ENCODE results near the gene CGN. TPM values are rescaled to one million over a fixed set of nuclear protein-coding genes. Genes with fewer than 3 reads are reported as not detected.

The CGN gene
- total and polyA plus RNA-seq, 2 donors (not counting 1 experiment from before 2014, with no cell fraction given), result 0.17 TPM

- no peak overlapping the region for H3K4me2 ChIP-seq (ENCODE audit: extremely low read depth, insufficient read depth, low read length)
- DNase-seq (ENCODE audit: low read depth in 2 of 2), result no peak
- H4K20me1 ChIP-seq (ENCODE audit: control insufficient read depth, extremely low read depth, insufficient read depth, low read length), result no peaks in the 10 kb centered on the region
- H3K36me3 ChIP-seq (ENCODE audit: control insufficient read depth, insufficient read depth, low read length), result peaks cover 4% of the 10 kb centered on the region
- H3K9ac ChIP-seq (ENCODE audit: insufficient read depth, low read length), result no peak overlapping the region
- no peaks in the 10 kb centered on the region for H3K79me2 ChIP-seq (ENCODE audit: control insufficient read depth, insufficient read depth, low read length)
- H3K4me1 ChIP-seq (ENCODE audit: control insufficient read depth, extremely low read depth, insufficient read depth, low read length), result peaks cover 15% of the 10 kb centered on the region
- no peak overlapping the region for H2AFZ ChIP-seq (ENCODE audit: low read length)
- TF ChIP-seq EZH2 (IDR thresholded peaks at IDR 0.05; ENCODE audit: low read length, missing control alignments) (no peak), CTCF (conservative IDR thresholded peaks at IDR 0.05 in 1 of 2, IDR thresholded peaks at IDR 0.05 in 1 of 2; ENCODE audit: low read depth in 1 of 2, low read length in 2 of 2) (no peak)
- no peak overlapping the region for H3K4me3 ChIP-seq (replicated peaks in 1 of 4; ENCODE audit: control extremely low read depth in 1 of 4, insufficient read depth in 1 of 4, low read depth in 3 of 4, low read length in 4 of 4)
- H3K27ac ChIP-seq (ENCODE audit: insufficient read depth, low read length), result no peak overlapping the region
- no peaks in the 10 kb centered on the region for H3K9me3 ChIP-seq (ENCODE audit: control insufficient read depth, insufficient read depth, low read depth, low read length)
- no peaks in the 10 kb centered on the region for H3K27me3 ChIP-seq (ENCODE audit: control insufficient read depth, insufficient read depth, low read length)
Observed at GRCh38 chr1:151570819-151571218, 59.6 kb downstream of the CGN start.

- Histone ChIP-seq H3K4me1 (ENCODE audit: control insufficient read depth, extremely low read depth, insufficient read depth, low read length) (peaks cover 9% of the 10 kb centered on the region), H3K9ac (ENCODE audit: insufficient read depth, low read length) (no peak overlapping the region), H2AFZ (ENCODE audit: low read length) (peak overlapping the region; percentile 47), H3K27ac (ENCODE audit: insufficient read depth, low read length) (peak overlapping the region; percentile 71), H3K9me3 (ENCODE audit: control insufficient read depth, insufficient read depth, low read depth, low read length) (no peaks in the 10 kb centered on the region), H3K27me3 (ENCODE audit: control insufficient read depth, insufficient read depth, low read length) (no peaks in the 10 kb centered on the region), H3K4me2 (ENCODE audit: extremely low read depth, insufficient read depth, low read length) (peak overlapping the region; percentile 13), H4K20me1 (ENCODE audit: control insufficient read depth, extremely low read depth, insufficient read depth, low read length) (no peaks in the 10 kb centered on the region), H3K79me2 (ENCODE audit: control insufficient read depth, insufficient read depth, low read length) (no peaks in the 10 kb centered on the region), H3K36me3 (ENCODE audit: control insufficient read depth, insufficient read depth, low read length) (peaks cover 4% of the 10 kb centered on the region), H3K4me3 (replicated peaks in 1 of 4; ENCODE audit: control extremely low read depth in 1 of 4, insufficient read depth in 1 of 4, low read depth in 3 of 4, low read length in 4 of 4) (no peak overlapping the region)
- no peak for TF ChIP-seq CTCF (conservative IDR thresholded peaks at IDR 0.05 in 1 of 2, IDR thresholded peaks at IDR 0.05 in 1 of 2; ENCODE audit: low read depth in 1 of 2, low read length in 2 of 2)
- TF ChIP-seq EZH2 (IDR thresholded peaks at IDR 0.05; ENCODE audit: low read length, missing control alignments), result no peak
- peak; percentile 88 to 89 for DNase-seq (ENCODE audit: low read depth in 2 of 2)
Observed at GRCh38 chr1:151574575-151575529, 63.7 kb downstream of the CGN start.

GRCh38 chr1:151577173-151577572 lies 66.0 kb downstream of the CGN start:
- Histone ChIP-seq H3K9ac (ENCODE audit: insufficient read depth, low read length) (no peak overlapping the region), H3K27ac (ENCODE audit: insufficient read depth, low read length) (no peak overlapping the region), H3K4me2 (ENCODE audit: extremely low read depth, insufficient read depth, low read length) (no peak overlapping the region), H2AFZ (ENCODE audit: low read length) (no peak overlapping the region), H3K27me3 (ENCODE audit: control insufficient read depth, insufficient read depth, low read length) (no peaks in the 10 kb centered on the region), H3K79me2 (ENCODE audit: control insufficient read depth, insufficient read depth, low read length) (no peaks in the 10 kb centered on the region), H3K9me3 (ENCODE audit: control insufficient read depth, insufficient read depth, low read depth, low read length) (no peaks in the 10 kb centered on the region), H3K36me3 (ENCODE audit: control insufficient read depth, insufficient read depth, low read length) (peaks cover 4% of the 10 kb centered on the region), H4K20me1 (ENCODE audit: control insufficient read depth, extremely low read depth, insufficient read depth, low read length) (no peaks in the 10 kb centered on the region), H3K4me3 (replicated peaks in 1 of 4; ENCODE audit: control extremely low read depth in 1 of 4, insufficient read depth in 1 of 4, low read depth in 3 of 4, low read length in 4 of 4) (no peak overlapping the region), H3K4me1 (ENCODE audit: control insufficient read depth, extremely low read depth, insufficient read depth, low read length) (peaks cover 6% of the 10 kb centered on the region)
- TF ChIP-seq CTCF (conservative IDR thresholded peaks at IDR 0.05 in 1 of 2, IDR thresholded peaks at IDR 0.05 in 1 of 2; ENCODE audit: low read depth in 1 of 2, low read length in 2 of 2) (no peak), EZH2 (IDR thresholded peaks at IDR 0.05; ENCODE audit: low read length, missing control alignments) (no peak)
- no peak for DNase-seq (ENCODE audit: low read depth in 2 of 2)

Measured in fibroblast of lung (primary cell).